Fibroblast of villous mesenchyme (primary cell): ENCODE data around the gene CTNNA2. TPM values are rescaled to one million over a fixed set of nuclear protein-coding genes. Genes with fewer than 3 reads are reported as not detected.
A peak's percentile ranks its signal among the peaks of the same experiment; 100 is the strongest.

Source experiments
- DNase-seq: peaks from one replicate; pipeline ENCODE4 v3.0.0-alpha.2; 2010; ENCODE audit warnings: low read depth
- H3K4me3 ChIP-seq: 2 replicates; pipeline ENCODE4 v1.5.1; 2011; ENCODE audit warnings: low read depth, mild to moderate bottlenecking, low read length
- CTCF ChIP-seq: IDR thresholded peaks from 2 replicates; pipeline ENCODE4 v1.5.1; 2012; ENCODE audit warnings: low read depth, mild to moderate bottlenecking, low read length; ENCODE audit not compliant: insufficient read depth
- total RNA-seq: library from RNA; depleted of rRNA; stranded (reverse); fragments of >200 nt; gene quantifications from 2 replicates; pipeline ENCODE4 v1.2.3, GENCODE V29; 2012

CTNNA2 gene
- total RNA-seq, 1 donor, result not detected

GRCh38 chr2:80475970-80476369 lies 963.1 kb downstream of the CTNNA2 start:
- no peak overlapping the region for H3K4me3 ChIP-seq
- DNase-seq, result no peak
- TF ChIP-seq CTCF, result no peak

GRCh38 chr2:80476535-80477117 lies 963.8 kb downstream of the CTNNA2 start:
- no peak overlapping the region for H3K4me3 ChIP-seq
- no peak for TF ChIP-seq CTCF
- no peak for DNase-seq

- no peak for DNase-seq
- no peak for TF ChIP-seq CTCF
- H3K4me3 ChIP-seq, result no peak overlapping the region
Measured at GRCh38 chr2:80482276-80482675, 969.4 kb downstream of the CTNNA2 start.

- peak; percentile 23 for DNase-seq
- TF ChIP-seq CTCF, result no peak
- no peak overlapping the region for H3K4me3 ChIP-seq
Measured at GRCh38 chr2:80489717-80490116, 976.9 kb downstream of the CTNNA2 start.

- TF ChIP-seq CTCF, result no peak
- H3K4me3 ChIP-seq, result no peak overlapping the region
- no peak for DNase-seq
Measured at GRCh38 chr2:80490964-80491363, 978.1 kb downstream of the CTNNA2 start.

- no peak overlapping the region for H3K4me3 ChIP-seq
Measured at GRCh38 chr2:80496346-80496745, 983.5 kb downstream of the CTNNA2 start.

More at GRCh38 chr2:80496346-80496745, 983.5 kb downstream of the CTNNA2 start:
- TF ChIP-seq CTCF, result no peak
- DNase-seq, result no peak
